Stimulated activated CD4-positive, alpha-beta T cell treated with anti-CD3 and anti-CD28 coated beads, Interleukin-12 subunit alpha, Interleukin-12 subunit beta, amount 100 ng/mL, for 24 hours (primary cell): ENCODE results near the gene STMN3.
"Not testable (repeated sequence)": the region's sequence is repeated elsewhere in the genome, so short reads cannot be mapped to it uniquely, and the experiment has no call there.

ENCODE experiments used
- DNase-seq, 2 experiments: peaks; one replicate each; pipeline ENCODE4 v3.0.0-alpha.2; 2020; ENCODE audit warnings: low read depth in 2 of 2

STMN3 gene

DNA sequence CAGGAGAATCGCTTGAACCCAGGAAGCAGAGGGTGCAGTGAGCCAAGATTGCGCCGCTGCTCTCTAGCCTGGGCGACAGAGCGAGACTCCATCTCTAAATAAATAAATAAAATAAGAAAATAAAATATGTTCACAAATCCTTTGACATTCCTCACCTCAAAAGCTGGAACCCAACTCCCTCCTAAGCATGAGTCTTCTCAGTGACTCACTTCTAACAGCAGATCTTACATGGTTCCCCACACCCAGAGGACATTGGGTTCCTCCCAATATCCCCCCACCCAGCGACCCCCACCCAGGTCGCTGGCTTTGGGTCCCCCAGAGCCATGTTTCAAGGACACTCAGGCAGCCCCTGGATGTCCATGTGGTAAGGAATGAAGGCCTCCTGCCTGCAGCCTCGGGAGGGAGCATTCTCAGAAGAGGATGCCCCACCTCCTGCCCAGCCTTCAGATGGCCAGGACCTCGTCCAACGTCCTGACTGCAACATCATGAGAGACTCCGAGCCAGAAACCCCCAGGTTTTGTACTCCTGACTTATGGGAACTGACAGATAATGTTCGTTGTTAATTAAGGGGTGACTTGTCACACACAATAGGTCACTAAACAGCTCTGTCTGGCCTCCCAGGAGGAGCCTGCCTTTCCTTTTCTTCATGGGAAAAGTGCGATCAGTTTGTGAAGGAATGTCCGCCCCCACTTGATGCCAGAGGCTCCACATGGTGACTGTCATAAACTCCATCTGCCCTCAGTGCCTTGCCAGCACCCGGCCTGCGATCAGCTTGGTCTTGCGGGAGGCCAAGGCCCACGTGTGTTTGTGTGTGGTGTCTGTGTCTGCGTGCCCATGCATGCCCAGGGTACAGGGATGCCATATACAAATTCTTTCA is 16.2 kb downstream of the STMN3 start:
- DNase-seq: no peak

DNA sequence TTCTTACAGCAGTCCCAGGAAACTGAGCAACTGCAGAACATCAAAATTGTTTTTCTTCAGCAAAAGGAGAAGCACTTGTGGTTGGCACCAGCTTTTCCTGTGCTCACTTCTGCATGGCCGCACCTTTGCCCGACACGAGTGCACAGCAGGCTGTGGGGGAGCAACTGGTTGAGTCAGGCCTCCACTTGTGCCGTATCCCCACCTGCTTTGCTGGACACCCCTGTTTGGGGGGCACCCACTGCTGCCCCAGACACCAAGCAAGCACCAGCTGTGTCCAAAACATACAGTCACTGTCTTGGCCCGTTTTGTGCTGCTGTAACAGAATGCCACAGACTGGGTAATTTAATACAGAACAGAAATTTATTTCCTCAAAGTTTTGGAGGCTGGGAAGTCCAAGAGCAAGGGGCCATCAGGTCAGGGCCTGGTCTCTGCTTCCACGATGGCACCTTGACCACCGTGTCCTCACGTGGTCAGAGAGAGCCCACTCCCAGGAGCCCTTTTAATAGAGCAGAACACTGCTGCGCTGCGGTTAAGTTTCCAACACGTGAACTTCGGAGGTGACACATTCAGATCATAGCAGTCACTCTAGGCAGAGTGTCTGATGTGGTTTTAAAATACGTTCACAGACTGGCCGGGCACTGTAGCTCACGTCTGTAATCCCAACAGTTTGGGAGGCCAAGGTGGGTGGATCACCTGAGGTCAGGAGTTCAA is 17.6 kb downstream of the STMN3 start:
- peak in 1 of 2 experiments; percentile 55 for DNase-seq

DNA sequence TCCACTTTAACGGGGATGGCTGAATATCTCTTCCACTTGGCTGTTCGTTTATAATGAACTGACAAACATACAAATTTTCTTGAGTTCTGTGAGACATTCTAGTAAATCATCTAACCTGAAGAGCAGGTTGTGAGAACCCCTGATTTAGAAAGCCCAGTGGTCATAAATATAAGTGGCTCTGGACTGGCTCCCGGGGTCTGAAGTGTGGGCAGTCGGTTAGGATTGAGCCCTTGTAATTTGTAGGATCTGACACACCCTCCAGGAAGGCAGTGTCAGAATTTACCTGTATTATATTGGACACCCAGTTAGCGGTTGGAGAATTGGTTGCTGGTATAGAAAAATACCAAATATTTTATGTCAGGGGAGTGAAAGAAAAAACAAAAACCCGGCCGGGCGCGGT is 19.5 kb downstream of the STMN3 start:
- no peak for DNase-seq

DNA sequence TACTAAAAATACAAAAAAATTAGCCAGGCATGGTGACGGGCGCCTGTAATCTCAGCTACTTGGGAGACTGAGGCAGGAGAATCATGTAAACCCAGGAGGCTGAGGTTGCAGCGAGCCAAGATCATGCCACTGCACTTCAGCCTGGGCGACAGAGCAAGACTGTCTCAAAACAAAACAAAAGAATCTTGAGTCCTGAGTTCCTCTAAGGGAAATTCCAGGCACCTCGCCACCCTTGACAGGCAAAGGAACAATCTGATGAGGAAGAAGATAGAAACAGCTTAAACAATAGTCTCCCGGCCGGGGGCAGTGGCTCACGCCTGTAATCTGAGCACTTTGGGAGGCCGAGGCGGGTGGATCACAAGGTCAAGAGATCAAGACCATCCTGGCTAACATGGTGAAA is 21.8 kb downstream of the STMN3 start:
- not testable (repeated sequence) for DNase-seq

DNA sequence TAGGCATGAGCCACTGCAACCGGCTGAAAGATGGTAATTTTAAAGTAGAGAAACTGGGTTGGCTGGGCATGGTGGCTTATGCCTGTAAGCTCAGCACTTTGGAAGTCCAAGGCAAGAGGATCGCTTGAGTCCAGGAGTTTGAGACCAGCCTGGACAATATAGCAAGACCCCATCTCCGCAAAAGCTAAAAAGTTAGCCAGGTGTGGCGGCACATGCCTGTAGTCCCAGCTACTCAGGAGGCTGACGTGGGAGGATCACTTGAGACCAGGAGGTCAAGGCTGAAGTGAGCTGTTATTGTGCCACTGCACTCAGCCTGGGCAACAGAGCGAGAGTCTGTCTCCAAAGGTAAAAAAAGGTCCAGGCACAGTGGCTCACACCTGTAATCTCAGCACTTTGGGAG is 22.3 kb downstream of the STMN3 start:
- not testable (repeated sequence) for DNase-seq

DNA sequence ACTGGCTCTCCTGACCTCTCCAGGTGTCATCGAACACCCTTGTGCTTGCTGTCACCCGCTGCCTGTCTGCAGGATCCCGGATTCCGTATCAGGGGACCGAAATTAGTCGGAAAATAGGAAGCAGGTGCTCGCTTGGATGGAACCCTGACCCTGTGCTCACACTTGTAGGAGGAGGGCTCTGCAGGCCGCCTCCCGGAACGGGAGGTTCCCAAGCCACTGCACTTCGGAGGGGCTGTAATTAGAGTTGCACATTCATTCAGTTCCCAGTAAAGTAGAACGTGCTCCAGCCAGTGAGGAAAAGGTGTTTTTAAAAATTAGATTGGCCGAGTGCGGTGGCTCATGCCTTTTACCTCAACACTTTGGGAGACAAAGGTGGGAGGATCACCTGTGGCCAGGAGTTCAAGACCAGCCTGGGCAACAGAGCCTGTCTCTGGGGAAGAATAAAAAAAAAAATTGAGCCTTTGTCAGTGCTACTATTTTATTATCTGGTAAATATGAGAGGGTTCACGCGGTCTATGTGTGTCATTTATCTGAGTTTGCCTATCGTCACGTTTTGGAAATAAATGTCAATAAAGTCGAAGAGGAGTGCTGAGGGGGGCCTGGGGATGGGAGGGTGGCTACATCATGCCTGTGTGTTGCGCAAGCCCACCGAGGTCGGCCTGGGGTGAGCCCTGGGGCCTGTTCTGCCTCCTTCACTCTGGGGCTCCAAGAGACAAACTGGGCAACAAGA is 24.8 kb downstream of the STMN3 start:
- peak; percentile 65 to 67 for DNase-seq

DNA sequence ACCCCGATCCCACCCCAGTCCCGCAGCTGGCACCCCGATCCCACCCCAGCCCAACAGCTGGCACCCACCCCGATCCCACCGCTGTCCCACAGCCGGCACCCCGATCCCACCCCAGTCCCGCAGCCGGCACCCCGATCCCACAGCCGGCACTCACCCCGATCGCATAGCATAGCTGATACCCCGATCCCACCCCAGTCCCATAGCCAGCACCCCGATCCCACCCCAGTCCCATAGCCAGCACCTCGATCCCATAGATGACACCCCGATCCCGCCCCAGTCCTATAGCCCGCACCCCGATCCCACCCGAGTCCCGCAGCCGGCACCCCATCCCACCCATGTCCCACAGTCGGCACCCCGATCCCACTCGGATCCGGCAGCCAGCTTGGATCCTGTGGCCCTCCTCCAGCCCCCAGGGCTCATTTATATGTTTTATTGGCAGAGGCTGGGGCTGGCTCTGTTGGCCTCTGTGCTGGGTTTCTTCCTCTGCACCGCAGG is 25.4 kb downstream of the STMN3 start:
- no peak for DNase-seq

DNA sequence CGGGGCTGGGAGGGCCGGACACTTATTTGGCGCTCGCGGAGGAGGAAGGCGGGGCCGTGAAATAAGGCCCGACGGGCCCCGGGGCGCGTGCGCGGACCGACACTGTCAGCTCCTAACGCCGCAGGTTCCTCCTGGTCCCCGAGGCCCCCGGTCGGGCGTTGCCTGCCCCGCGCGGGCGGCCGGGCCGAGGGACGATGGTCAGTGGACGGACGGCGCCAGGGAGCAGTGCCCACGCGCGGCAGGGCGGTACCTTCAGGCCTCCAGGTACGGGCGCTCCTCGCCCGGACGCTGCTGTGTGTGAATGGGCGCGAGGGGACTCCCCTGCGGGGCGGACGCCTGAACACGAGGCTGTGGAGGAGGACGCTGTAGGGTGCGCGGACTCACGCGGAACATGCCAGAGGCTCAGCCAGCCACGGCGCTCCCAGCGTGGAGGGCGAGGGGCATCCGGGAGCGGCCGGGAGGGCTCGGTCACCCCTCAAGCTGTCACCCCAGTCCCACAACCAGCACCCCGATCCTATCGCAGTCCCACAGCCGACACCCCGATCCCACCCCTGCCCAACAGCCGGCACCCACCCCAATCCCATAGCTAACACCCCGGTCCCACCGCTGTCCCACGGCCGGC is 26.0 kb downstream of the STMN3 start:
- DNase-seq: peak; percentile 87 to 89

DNA sequence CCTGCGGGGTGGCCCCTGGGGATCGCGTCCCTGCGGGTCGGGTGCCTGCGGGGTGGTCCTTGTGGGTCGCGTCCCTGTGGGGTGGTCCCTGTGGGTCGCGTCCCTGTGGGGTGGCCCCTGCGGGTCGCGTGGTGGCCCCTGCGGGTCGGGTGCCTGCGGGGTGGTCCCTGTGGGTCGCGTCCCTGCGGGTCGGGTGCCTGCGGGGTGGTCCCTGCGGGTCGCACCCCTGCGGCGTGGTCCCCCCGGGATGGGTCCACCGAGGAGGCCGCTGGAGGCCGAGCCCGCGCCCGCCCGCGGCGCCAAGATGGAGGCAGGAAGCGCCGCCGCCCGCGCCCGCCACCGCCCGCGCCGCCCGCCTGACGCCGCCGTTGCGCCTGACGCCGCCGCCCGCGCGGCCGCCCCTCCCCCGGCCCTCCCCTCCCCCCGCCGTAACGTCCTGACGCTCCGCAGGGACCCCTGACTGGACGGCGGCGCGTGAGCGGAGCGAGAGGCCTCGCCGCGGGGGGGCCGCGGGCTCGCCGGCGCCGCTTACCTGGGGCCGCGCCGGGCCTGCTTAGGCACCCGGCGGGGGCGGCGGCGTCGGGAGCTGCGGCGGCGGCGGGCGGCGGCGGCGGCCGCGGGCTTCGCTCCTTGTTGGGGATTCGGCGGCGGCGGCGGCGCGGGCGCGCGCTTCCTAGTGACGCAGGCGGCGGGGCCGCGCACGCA is 26.6 kb downstream of the STMN3 start, which contains the start of gene GMEB2:
GMEB2 (minus strand) TSS at position 678 of the 705 bp plus-strand sequence. CDS start 7,704 bp downstream, outside the sequence.
- DNase-seq: peak in 1 of 2 experiments; percentile 62

DNA sequence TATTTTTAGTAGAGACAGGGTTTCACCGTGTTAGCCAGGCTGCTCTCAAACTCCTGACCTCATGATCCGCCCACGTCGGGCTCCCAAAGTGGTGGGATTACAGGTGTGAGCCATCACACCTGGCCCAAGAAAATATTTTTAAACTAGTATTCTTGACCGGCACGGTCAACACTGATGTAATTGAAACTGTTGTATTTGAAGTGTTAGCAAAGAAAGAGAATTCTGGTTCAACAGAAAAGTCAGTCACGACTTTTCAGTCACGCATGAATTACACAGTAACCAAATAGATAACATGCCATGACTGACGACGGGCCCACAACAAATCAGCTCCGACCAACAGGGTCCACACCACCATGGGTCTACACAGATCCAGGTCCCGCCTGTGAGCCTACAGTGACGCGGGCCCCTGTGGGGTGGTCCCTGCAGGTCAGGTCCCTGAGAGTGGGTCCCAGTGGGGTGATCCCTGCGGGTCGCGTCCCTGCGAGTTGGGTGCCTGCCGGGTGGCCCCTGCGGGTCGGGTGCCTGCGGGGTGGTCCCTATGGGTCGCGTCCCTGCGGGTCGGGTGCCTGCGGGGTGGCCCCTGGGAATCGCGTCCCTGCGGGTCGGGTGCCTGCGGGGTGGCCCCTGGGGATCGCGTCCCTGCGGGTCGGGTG is 27.3 kb downstream of the STMN3 start:
- no peak for DNase-seq

DNA sequence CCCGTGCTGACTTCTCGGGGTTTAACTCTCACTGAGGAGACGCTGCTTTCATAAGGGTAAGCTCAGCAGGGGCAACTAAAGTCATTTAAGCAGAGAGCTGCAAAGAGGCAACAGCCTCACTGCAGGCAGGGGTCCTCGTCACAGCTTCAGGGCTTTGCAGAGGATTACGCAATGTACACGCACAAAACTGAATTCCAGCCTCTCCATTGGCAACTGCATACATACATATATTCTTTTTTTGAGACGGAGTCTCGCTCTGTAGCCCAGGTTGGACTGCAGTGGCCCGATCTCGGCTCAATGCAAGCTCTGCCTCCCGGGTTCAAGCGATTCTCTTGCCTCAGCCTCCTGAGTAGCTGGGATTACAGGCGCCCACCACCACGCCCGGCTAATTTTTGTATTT is 28.7 kb downstream of the STMN3 start:
- DNase-seq: no peak

DNA sequence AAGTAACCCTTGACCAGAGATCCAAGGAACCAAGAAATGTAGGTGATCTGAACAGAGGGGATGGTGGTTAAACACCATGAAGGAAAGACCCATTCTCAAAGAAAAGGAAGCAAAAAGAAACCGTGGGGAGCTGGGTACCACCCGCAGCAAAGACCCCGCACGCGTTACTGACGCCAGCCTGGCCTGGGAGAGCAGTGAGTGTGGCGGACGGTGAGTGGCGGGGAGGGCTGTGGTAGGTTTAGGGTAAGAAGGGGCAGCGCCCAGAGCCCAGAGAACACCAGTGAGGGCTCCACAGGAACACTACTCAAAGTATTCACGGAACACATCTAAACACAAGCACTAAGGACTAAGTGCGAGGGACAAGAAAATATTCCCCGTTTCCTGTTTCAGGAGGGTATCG is 30.5 kb downstream of the STMN3 start:
- no peak for DNase-seq

DNA sequence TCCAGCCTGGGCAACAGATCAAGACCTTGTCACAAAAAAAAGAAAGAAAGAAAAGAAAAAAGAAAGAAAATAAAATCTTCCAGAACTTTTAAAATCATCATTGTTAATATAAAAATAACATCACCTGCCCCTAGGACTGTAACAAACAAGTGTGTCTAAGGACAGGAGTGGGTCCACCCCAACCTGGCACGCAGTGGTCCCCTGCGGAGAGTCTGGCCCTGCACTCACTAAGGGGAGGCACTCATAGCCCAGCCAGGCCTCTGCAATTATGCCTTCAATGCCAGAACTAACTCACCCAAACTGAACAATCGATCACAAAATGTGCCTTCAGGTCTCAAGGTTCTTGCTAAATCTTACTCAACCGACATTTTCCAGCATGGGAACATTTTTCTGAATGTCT is 31.1 kb downstream of the STMN3 start:
- DNase-seq: no peak

DNA sequence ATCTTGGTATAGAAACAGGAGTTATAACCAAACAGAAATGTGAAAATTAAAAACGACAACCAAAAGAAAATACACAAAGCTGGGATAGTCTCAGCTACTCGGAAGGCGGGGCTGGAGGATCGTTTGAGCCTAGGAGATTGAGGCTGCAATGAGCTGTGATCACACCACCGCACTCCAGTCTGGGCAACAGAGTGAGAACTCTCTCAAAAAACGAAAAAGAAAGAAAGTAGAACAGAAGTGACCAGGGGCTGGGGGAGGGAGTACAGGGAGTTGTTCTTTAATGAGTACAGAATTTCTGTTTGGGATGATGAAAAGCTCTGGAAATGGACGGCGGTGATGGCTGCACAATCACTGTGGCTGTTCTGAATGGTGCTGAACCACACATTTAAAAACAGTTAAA is 32.2 kb downstream of the STMN3 start:
- no peak for DNase-seq

DNA sequence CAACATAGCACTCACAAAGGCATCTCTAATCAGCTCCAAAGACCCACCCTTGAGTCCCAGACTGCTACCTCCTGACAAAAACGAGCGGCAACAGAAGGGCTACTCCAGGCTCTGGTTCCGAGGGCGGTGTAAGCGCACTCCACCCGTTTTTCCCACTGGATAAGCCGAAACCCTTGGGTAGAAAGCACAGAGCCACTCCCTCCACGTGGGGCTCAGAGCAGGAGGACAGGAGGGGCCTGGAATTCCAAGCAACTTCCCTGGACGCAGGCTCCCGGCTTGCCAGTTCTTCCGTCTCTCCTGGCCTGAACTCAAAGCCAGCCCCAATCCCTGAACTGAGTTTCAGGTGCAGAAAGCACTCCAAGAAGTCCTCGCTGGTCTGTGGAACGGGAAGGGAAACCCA is 33.7 kb downstream of the STMN3 start:
- no peak for DNase-seq

DNA sequence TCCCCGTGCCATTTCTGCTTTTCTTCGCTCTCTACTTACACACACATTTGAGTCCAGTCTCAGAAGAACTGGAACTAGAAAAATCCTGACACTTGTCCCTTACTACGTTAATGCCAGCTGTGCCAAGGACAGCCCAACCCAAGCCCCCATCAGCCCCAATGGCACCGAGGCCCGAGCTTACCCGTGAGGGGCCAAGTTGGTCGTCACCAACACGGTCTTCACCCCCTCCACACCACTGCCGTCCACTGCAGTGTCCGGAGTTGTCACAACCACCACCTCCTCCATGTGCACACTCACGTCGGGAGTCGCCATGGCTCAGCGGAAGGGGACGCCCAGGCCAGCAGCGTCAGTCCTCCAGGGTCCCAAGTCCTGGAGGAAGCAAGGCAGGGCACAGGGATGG is 34.1 kb downstream of the STMN3 start:
- no peak for DNase-seq

DNA sequence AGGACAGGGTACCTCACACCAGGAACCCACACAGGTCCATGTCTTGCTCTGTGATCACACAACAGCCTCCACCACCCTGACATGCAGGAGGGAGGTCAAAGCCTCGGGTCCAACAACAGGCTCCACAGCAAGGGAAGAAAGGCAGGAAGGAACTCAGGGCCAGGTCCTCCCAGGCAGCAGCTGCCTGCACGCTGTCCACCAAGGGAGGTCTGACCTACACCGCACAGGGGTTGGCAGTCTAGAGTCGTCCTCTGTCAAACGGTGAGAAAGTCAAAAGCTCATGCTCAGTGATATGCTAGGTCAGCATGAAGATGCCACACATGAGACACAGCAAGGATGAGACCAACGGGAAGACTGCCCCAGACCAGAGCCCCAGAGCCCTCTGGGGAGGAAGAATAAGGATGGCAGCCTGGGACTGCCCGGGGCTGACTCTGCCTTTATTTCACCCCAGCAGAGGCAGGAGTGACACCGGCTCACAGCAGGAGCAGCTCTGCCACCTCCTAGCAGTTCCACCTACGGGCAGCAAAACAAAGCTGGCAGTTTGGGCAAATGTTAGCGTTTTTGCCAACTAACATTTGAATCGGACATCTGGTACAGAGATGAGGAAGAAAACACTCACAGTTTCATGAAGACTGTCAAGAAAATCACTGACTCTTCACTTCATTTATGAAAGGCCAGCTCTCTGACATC is 34.8 kb downstream of the STMN3 start:
- DNase-seq: no peak

DNA sequence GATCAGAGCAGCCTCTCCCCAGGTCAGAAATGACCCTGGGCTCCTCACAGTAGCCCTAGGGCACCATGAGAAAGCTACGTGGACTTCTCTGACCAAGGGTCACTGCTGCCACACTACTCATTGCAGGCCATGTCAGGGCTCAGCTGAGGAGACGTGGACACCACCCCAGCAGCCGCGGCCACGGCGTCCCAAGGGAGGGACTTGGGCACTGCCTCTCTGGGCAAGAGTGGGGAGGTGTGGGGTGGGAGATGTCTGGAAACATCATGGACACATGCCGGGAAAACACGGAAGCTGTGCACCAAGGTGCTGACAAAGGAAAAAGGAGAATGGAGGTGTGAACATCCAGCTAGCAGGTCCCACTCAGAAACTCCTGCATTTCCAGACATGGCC is 35.4 kb downstream of the STMN3 start:
- DNase-seq: no peak

DNA sequence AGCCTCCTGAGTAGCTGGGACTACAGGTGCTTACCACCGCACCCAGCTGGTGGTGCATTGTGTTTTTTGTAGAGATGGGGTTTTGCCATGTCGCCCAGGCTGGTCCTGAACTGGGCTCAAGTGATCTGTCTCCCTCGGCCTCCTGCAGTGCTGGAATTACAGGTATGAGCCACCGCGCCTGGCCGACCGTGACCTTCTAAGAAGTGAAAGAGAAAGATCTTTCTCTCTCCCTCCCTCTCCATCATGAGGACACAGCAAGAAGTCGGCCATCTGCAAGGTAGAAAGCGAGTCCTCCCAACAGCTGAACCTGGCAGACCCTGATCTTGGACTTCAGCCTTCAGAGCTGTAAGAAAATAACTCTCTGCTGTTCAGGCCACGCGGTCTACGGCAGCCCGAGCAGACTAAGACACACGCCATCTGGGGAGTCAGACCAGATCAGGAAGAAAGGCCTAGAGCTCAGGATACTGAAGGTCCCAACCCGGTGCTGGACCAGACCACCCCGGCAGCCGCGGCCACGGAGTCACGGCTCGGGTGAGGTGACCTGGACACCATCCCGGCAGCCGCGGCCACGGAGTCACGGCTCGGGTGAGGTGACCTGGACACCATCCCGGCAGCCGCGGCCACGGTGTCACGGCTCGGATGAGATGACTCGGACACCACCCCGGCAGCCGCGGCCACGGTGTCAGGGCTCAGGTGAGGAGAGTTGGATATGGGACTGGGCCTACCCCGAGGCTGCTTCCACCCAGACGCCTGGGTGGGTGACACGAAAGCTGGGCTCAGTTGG is 35.9 kb downstream of the STMN3 start:
- no peak for DNase-seq
